GM19240 (cell line): ENCODE data around the gene RGP1.

ENCODE experiments used
- DNase-seq: peaks from one replicate; pipeline ENCODE4 v3.0.0; 2011; ENCODE audit warnings: low spot score; ENCODE audit not compliant: insufficient read length

RGP1 gene

GRCh38 chr9:35801328-35802128 is 52.4 kb downstream of the RGP1 start:
- no peak for DNase-seq

DNA sequence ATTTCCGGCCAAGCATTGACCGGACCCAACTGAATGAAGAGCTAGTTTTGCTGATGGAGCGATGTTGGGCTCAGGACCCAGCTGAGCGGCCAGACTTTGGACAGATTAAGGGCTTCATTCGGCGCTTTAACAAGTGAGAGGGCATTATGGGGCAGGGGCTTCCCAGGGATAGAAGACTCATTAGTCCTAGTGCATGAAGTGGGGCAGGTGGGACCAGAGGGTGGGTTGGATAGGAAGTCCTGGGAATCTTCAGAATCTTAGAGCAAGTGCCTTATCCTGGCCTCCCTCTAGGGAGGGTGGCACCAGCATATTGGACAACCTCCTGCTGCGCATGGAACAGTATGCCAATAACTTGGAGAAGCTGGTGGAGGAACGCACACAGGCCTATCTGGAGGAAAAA is 57.0 kb downstream of the RGP1 start:
- DNase-seq = no peak
